H9 (cell line): ENCODE results near the gene RSU1. TPM values are rescaled to one million over a fixed set of nuclear protein-coding genes. Genes with fewer than 3 reads are reported as not detected.

Experiments
- DNase-seq: peaks from one replicate; pipeline ENCODE4 v3.0.0-alpha.2; 2017
- H2AFZ ChIP-seq: one replicate; pipeline ENCODE4 v1.6.1; 2013; ENCODE audit warnings: mild to moderate bottlenecking, low read length, control low read depth, moderate library complexity
- H2AK5ac ChIP-seq: 2 replicates; pipeline ENCODE4 v1.6.1; 2013; ENCODE audit warnings: low read length, control low read depth, mixed read lengths; ENCODE audit not compliant: insufficient read length
- H2BK120ac ChIP-seq: one replicate; pipeline ENCODE4 v1.6.1; 2013; ENCODE audit warnings: low read depth, mild to moderate bottlenecking, low read length, control low read depth, inconsistent platforms; ENCODE audit not compliant: poor library complexity, severe bottlenecking
- H2BK12ac ChIP-seq: 2 replicates; pipeline ENCODE4 v1.6.1; 2013; ENCODE audit warnings: low read length, control low read depth, mixed read lengths, low read depth; ENCODE audit not compliant: insufficient read length
- H2BK15ac ChIP-seq: 2 replicates; pipeline ENCODE4 v1.6.1; 2013; ENCODE audit warnings: low read depth, low read length, control low read depth
- H2BK20ac ChIP-seq: one replicate; pipeline ENCODE4 v1.6.1; 2013; ENCODE audit warnings: low read depth, mild to moderate bottlenecking, low read length, control low read depth, inconsistent platforms; ENCODE audit not compliant: poor library complexity, severe bottlenecking
- H2BK5ac ChIP-seq: 2 replicates; pipeline ENCODE4 v1.6.1; 2013; ENCODE audit warnings: low read length, control low read depth, mixed read lengths; ENCODE audit not compliant: insufficient read length
- H3K14ac ChIP-seq: 2 replicates; pipeline ENCODE4 v1.6.1; 2013; ENCODE audit warnings: low read length, control low read depth; ENCODE audit not compliant: insufficient read depth
- H3K18ac ChIP-seq: 2 replicates; pipeline ENCODE4 v1.6.1; 2013; ENCODE audit warnings: low read depth, mild to moderate bottlenecking, mixed read lengths, low read length, control low read depth; ENCODE audit not compliant: insufficient read length
- H3K23ac ChIP-seq: 2 replicates; pipeline ENCODE4 v1.6.1; 2013; ENCODE audit warnings: low read length, control low read depth, mixed read lengths, low read depth; ENCODE audit not compliant: insufficient read length
- H3K23me2 ChIP-seq: 2 replicates; pipeline ENCODE4 v1.6.1; 2013; ENCODE audit warnings: low read depth, mild to moderate bottlenecking, mixed read lengths, low read length, control low read depth; ENCODE audit not compliant: insufficient read length, poor library complexity, severe bottlenecking
- H3K27ac ChIP-seq: 2 replicates; pipeline ENCODE4 v1.5.1; 2013; ENCODE audit warnings: low read length, control low read depth, mixed read lengths, low read depth; ENCODE audit not compliant: insufficient read length
- H3K27me3 ChIP-seq: 2 replicates; pipeline ENCODE4 v1.6.1; 2013; ENCODE audit warnings: low read length, control low read depth, inconsistent platforms; ENCODE audit not compliant: insufficient read depth
- H3K4ac ChIP-seq: 2 replicates; pipeline ENCODE4 v1.6.1; 2013; ENCODE audit warnings: low read depth, mild to moderate bottlenecking, control low read depth, inconsistent platforms, low read length, moderate library complexity
- H3K4me1 ChIP-seq: 2 replicates; pipeline ENCODE4 v1.6.1; 2013; ENCODE audit warnings: low read length, control low read depth, inconsistent platforms; ENCODE audit not compliant: insufficient read depth
- H3K4me2 ChIP-seq: 2 replicates; pipeline ENCODE4 v1.6.1; 2013; ENCODE audit warnings: low read length, control low read depth, mixed read lengths; ENCODE audit not compliant: insufficient read length, insufficient read depth
- H3K56ac ChIP-seq: 2 replicates; pipeline ENCODE4 v1.6.1; 2013; ENCODE audit warnings: low read depth, mild to moderate bottlenecking, mixed read lengths, low read length, control low read depth; ENCODE audit not compliant: insufficient read length
- H3K79me1 ChIP-seq: 2 replicates; pipeline ENCODE4 v1.6.1; 2013; ENCODE audit warnings: low read depth, mild to moderate bottlenecking, moderate library complexity, low read length, control low read depth, inconsistent platforms; ENCODE audit not compliant: insufficient read depth, poor library complexity, severe bottlenecking
- H3K79me2 ChIP-seq: 2 replicates; pipeline ENCODE4 v1.6.1; 2013; ENCODE audit warnings: low read length, control low read depth, inconsistent platforms; ENCODE audit not compliant: insufficient read depth
- H3K9ac ChIP-seq: 2 replicates; pipeline ENCODE4 v1.6.1; 2013; ENCODE audit warnings: low read length, control low read depth, mixed read lengths; ENCODE audit not compliant: insufficient read length; ENCODE audit errors: extremely low read depth
- H3K9me3 ChIP-seq: one replicate; pipeline ENCODE4 v1.6.1; 2013; ENCODE audit warnings: low read depth, low read length, inconsistent platforms; ENCODE audit not compliant: control insufficient read depth
- H3T11ph ChIP-seq: one replicate; pipeline ENCODE4 v1.6.1; 2013; ENCODE audit warnings: mild to moderate bottlenecking, low read length, control low read depth, inconsistent platforms
- H4K20me1 ChIP-seq: one replicate; pipeline ENCODE4 v1.6.1; 2013; ENCODE audit not compliant: control insufficient read depth, insufficient read length, insufficient read depth
- H4K5ac ChIP-seq: 2 replicates; pipeline ENCODE4 v1.6.1; 2013; ENCODE audit warnings: low read depth, mild to moderate bottlenecking, mixed read lengths, low read length, control low read depth; ENCODE audit not compliant: insufficient read length
- H4K8ac ChIP-seq: replicated peaks from 2 replicates; pipeline ENCODE4 v1.6.1; 2013; ENCODE audit warnings: low read length, control low read depth, mixed read lengths, low read depth; ENCODE audit not compliant: insufficient read length
- H4K91ac ChIP-seq: 2 replicates; pipeline ENCODE4 v1.6.1; 2013; ENCODE audit warnings: low read depth, mild to moderate bottlenecking, moderate library complexity, mixed read lengths, low read length, control low read depth; ENCODE audit not compliant: insufficient read length
- H3K27ac Mint-ChIP-seq, 3 experiments: 2 replicates in 2 of 3; 3 replicates in 1 of 3; pipeline ENCODE4 v1.8.0; 2020 to 2021; ENCODE audit warnings: mixed read lengths in 3 of 3, mild to moderate bottlenecking in 1 of 3, moderate library complexity in 1 of 3
- H3K27me3 Mint-ChIP-seq: 2 replicates; pipeline ENCODE4 v1.8.0; 2021; ENCODE audit warnings: low read depth, mild to moderate bottlenecking, moderate library complexity, mixed read lengths
- H3K36me3 Mint-ChIP-seq, 3 experiments: 2 replicates in 2 of 3; 3 replicates in 1 of 3; pipeline ENCODE4 v1.8.0; 2020 to 2021; ENCODE audit warnings: low read depth in 3 of 3, mixed read lengths in 3 of 3; ENCODE audit not compliant: insufficient read depth in 1 of 3
- H3K4me1 Mint-ChIP-seq, 2 experiments: 2 replicates each; pipeline ENCODE4 v1.8.0; 2020; ENCODE audit warnings: mixed read lengths in 2 of 2
- H3K4me3 Mint-ChIP-seq, 2 experiments: 2 replicates in 1 of 2; 3 replicates in 1 of 2; pipeline ENCODE4 v1.8.0; 2020 to 2021; ENCODE audit warnings: mild to moderate bottlenecking in 2 of 2, mixed read lengths in 2 of 2, moderate library complexity in 1 of 2
- H3K9me3 Mint-ChIP-seq, 2 experiments: 2 replicates in 1 of 2; 3 replicates in 1 of 2; pipeline ENCODE4 v1.8.0; 2020; ENCODE audit warnings: mild to moderate bottlenecking in 2 of 2, mixed read lengths in 2 of 2, moderate library complexity in 1 of 2
- WGBS: extraction: QIAGEN DNeasy Blood & Tissue Kit; methylation state at CpG from one replicate; pipeline ENCODE4 v1.1.7; 2013; ENCODE audit warnings: missing lambda C conversion rate, low lambda C conversion rate, mixed read lengths; ENCODE audit not compliant: insufficient read length; ENCODE audit errors: extremely low coverage; 5-methylcytosine and 5-hydroxymethylcytosine counted together
- total RNA-seq: library from RNA; stranded (reverse); gene quantifications from 2 replicates; pipeline ENCODE4 v1.2.1, GENCODE V29; 2021
- TF ChIP-seq, protein P1 (sequence below): fragments of 200-600 bp; sonication (generic); conservative IDR thresholded peaks from 3 replicates; pipeline ENCODE4 v1.8.0; 2021; ENCODE audit warnings: antibody characterized with exemption, mild to moderate bottlenecking

Gene RSU1
- total RNA-seq, 1 experiment from 2014 or later, result 59.4 TPM

DNA sequence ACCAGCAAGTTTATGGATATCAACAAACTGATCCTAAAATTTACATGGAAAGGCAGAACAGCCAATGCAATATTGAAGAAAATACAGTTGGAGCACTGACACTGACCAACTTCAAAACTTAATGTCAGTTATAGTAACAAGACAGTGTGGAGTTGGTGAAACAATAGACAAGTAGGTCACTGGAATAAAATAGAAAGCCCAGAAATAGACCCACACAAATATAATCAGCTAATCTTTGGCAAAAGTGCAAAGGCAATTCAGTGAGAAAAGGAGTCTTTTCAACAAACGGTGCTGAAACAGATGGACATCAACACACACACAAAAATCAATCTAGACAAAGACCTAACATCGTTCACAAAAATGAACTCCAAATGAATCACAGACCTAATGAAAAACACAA, 13.8 kb downstream of the RSU1 start:
- TF ChIP-seq, protein P1, sequence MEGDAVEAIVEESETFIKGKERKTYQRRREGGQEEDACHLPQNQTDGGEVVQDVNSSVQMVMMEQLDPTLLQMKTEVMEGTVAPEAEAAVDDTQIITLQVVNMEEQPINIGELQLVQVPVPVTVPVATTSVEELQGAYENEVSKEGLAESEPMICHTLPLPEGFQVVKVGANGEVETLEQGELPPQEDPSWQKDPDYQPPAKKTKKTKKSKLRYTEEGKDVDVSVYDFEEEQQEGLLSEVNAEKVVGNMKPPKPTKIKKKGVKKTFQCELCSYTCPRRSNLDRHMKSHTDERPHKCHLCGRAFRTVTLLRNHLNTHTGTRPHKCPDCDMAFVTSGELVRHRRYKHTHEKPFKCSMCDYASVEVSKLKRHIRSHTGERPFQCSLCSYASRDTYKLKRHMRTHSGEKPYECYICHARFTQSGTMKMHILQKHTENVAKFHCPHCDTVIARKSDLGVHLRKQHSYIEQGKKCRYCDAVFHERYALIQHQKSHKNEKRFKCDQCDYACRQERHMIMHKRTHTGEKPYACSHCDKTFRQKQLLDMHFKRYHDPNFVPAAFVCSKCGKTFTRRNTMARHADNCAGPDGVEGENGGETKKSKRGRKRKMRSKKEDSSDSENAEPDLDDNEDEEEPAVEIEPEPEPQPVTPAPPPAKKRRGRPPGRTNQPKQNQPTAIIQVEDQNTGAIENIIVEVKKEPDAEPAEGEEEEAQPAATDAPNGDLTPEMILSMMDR, result no peak
- Histone ChIP-seq H3K18ac (no peak overlapping the region), H3K23me2 (no peaks in the 10 kb centered on the region), H3K9ac (no peak overlapping the region), H2BK120ac (no peak overlapping the region), H4K20me1 (no peaks in the 10 kb centered on the region), H3K27ac (no peak overlapping the region), H4K8ac (no peak overlapping the region), H3K56ac (no peak overlapping the region), H3K23ac (no peak overlapping the region), H2AFZ (no peak overlapping the region), H3K79me2 (no peaks in the 10 kb centered on the region; the same call in 1 of the 2 replicates), H3K4me1 (peaks cover 2% of the 10 kb centered on the region; the same call in 1 of the 2 replicates), H3T11ph (no peak overlapping the region), H2AK5ac (no peak overlapping the region), H2BK20ac (no peak overlapping the region), H4K91ac (no peak overlapping the region), H3K4ac (no peak overlapping the region), H3K79me1 (no peaks in the 10 kb centered on the region), H3K4me2 (no peak overlapping the region), H2BK15ac (no peak overlapping the region), H3K27me3 (no peaks in the 10 kb centered on the region), H4K5ac (no peak overlapping the region), H3K14ac (no peak overlapping the region), H2BK5ac (no peak overlapping the region), H2BK12ac (no peak overlapping the region), H3K9me3 (no peaks in the 10 kb centered on the region)
- Mint-ChIP-seq H3K27ac (no peak overlapping the region), H3K36me3 (peaks cover 4 to 17% (median 11%) of the 10 kb centered on the region in 3 experiments), H3K4me3 (no peak overlapping the region), H3K9me3 (peaks cover 5 to 11% of the 10 kb centered on the region in 2 experiments), H3K27me3 (no peaks in the 10 kb centered on the region), H3K4me1 (peaks cover 6 to 25% of the 10 kb centered on the region in 2 experiments)
- no peak for DNase-seq
- no CpG with 5 or more reads among the region's 2 CpGs for WGBS
